GM12801 (cell line): ENCODE measurements around the gene THBS3.

Experiments used
- CTCF ChIP-seq: IDR thresholded peaks from one replicate; pipeline ENCODE4 v1.5.1; 2011; ENCODE audit warnings: control low read depth; ENCODE audit not compliant: insufficient read length; ENCODE audit errors: extremely low read depth

The THBS3 gene

GRCh38 chr1:155186067-155186793 is 21.5 kb downstream of the THBS3 start:
- TF ChIP-seq CTCF = no peak

- TF ChIP-seq CTCF = no peak
Observed at GRCh38 chr1:155185783-155186066, 22.0 kb downstream of the THBS3 start.

- no peak for TF ChIP-seq CTCF
Observed at GRCh38 chr1:155184835-155185782, 22.6 kb downstream of the THBS3 start.

GRCh38 chr1:155184351-155184811 is 23.3 kb downstream of the THBS3 start:
- TF ChIP-seq CTCF = no peak

- TF ChIP-seq CTCF = no peak
Observed at GRCh38 chr1:155183775-155184221, 23.9 kb downstream of the THBS3 start.

GRCh38 chr1:155182052-155182550 is 25.6 kb downstream of the THBS3 start:
- no peak for TF ChIP-seq CTCF

- TF ChIP-seq CTCF = no peak
Observed at GRCh38 chr1:155181371-155182051, 26.2 kb downstream of the THBS3 start.
